ENCODE measurements around the gene MAPK8IP1.

The MAPK8IP1 gene

DNA sequence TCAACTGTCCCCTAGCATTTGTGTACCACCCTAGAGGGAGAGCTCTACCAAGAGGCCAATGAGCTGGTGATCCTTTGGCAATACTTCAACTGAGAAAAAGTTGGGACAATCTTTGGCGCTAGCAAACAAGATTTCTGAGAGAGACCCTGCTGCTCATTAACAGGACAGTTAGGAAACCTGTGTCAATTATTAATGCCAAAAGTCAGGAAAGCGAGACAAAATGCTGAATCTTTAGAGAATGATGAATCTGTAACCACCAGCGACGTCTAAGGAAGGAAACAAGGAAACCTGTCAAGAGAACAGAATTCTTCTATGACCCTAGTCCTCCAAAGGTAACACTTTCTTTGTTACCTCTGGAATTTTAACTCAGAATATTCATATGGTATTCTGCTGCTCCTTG, 56.9 kb downstream of the MAPK8IP1 start:
- ChIA-PET CTCF (no interaction called here), POLR2A (no interaction called here)
- H3K27ac ChIP-seq (ENCODE audit: insufficient read depth in 1 of 2, low read depth in 1 of 2, low read length in 2 of 2, poor library complexity in 1 of 2, severe bottlenecking in 2 of 2) = no peak overlapping the region
- 94% methylated on average over 4 of the region's 4 CpGs for WGBS (ENCODE audit: insufficient coverage)
- H3K4me1 ChIP-seq (ENCODE audit: control extremely low read depth in 1 of 4, control insufficient read depth in 4 of 4, insufficient read depth in 4 of 4, low read length in 3 of 4) = no peaks in the 10 kb centered on the region
- no peaks in the 10 kb centered on the region for H3K27me3 ChIP-seq (replicated peaks in 2 of 5; ENCODE audit: control insufficient read depth in 4 of 5, insufficient read depth in 5 of 5, low read length in 4 of 5)
- no peak for DNase-seq
- peaks cover 16 to 53% (median 32%) of the 10 kb centered on the region in 4 experiments for H3K36me3 ChIP-seq (ENCODE audit: control insufficient read depth in 4 of 4, insufficient read depth in 4 of 4, low read length in 3 of 4)
- no peaks in the 10 kb centered on the region for H3K9me3 ChIP-seq (ENCODE audit: control extremely low read depth in 1 of 5, control insufficient read depth in 4 of 5, insufficient read depth in 2 of 5, low read depth in 1 of 5, low read length in 4 of 5)
- no peak overlapping the region for H3K4me3 ChIP-seq (ENCODE audit: control insufficient read depth in 1 of 7, extremely low read depth in 1 of 7, insufficient read depth in 4 of 7, low read depth in 2 of 7, low read length in 6 of 7)

DNA sequence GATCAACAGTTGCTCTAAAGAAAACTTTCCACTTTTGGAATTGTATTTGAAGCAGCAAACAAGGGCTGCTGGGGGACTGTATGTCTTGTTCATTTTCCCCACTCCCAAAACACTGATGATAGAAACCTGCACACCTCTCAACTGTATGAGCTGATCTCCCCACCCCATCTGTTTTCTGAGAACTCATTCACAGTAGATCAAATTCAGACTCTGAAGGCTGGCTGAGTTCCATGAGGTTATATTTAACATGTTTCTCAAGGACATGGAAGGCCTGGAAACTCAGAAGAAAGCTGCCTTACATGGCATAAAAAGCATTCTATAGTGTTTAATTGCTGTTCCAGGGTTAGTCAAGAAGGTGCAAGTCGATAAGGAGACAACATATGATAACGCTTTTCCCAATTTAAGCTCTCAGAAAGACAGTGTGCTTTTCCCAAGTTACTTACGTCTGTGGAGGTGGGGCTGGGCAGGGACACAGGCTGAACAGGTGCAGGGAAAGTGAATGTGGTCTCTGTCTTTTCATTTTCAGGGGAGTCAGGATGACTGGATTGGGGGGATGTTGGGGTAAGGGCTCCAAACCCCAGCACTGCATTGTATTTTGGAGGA, 60.0 kb downstream of the MAPK8IP1 start:
- Histone ChIP-seq H3K4me1 (ENCODE audit: control extremely low read depth in 1 of 4, control insufficient read depth in 4 of 4, insufficient read depth in 4 of 4, low read length in 3 of 4) (no peaks in the 10 kb centered on the region), H3K4me3 (ENCODE audit: control insufficient read depth in 1 of 7, extremely low read depth in 1 of 7, insufficient read depth in 4 of 7, low read depth in 2 of 7, low read length in 6 of 7) (no peak overlapping the region), H3K27ac (ENCODE audit: insufficient read depth in 1 of 2, low read depth in 1 of 2, low read length in 2 of 2, poor library complexity in 1 of 2, severe bottlenecking in 2 of 2) (no peak overlapping the region), H3K36me3 (ENCODE audit: control insufficient read depth in 4 of 4, insufficient read depth in 4 of 4, low read length in 3 of 4) (peaks cover 28 to 73% (median 47%) of the 10 kb centered on the region in 4 experiments), H3K9me3 (ENCODE audit: control extremely low read depth in 1 of 5, control insufficient read depth in 4 of 5, insufficient read depth in 2 of 5, low read depth in 1 of 5, low read length in 4 of 5) (no peaks in the 10 kb centered on the region), H3K27me3 (replicated peaks in 2 of 5; ENCODE audit: control insufficient read depth in 4 of 5, insufficient read depth in 5 of 5, low read length in 4 of 5) (no peaks in the 10 kb centered on the region)
- ChIA-PET POLR2A (interaction anchor here (0.7 kb wide), 1 partner anchor 579 kb away, joined by 3 read pairs; no protein-coding TSS in a partner anchor), CTCF (interaction anchor here (1.3 to 2.2 kb wide), 2 partner anchors 22 to 73 kb away, joined by 5 to 6 read pairs; no protein-coding TSS in a partner anchor)
- WGBS (ENCODE audit: insufficient coverage) = 100% methylated on average over 3 of the region's 3 CpGs
- DNase-seq = no peak

DNA sequence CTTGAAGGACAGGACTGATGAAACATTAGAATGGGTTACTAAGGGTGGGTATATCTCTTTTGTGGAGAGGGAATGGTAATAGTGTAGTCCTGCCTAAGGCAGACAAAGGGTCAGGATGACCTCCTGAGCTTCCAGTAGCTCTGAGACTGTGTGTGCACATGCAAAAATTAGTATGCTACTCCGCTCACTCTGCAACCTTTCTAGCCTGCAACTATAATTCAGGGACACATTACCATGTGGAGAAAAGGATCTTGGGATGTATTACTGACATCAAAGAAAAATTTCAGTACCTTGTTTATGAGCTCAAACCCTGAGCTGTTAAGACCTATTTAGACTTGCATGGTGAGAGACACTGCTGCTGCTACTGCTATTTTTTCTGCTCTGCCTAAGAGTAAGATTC, 62.4 kb downstream of the MAPK8IP1 start:
- Histone ChIP-seq H3K36me3 (ENCODE audit: control insufficient read depth in 4 of 4, insufficient read depth in 4 of 4, low read length in 3 of 4) (peaks cover 35 to 74% (median 53%) of the 10 kb centered on the region in 4 experiments), H3K27me3 (replicated peaks in 2 of 5; ENCODE audit: control insufficient read depth in 4 of 5, insufficient read depth in 5 of 5, low read length in 4 of 5) (no peaks in the 10 kb centered on the region), H3K9me3 (ENCODE audit: control extremely low read depth in 1 of 5, control insufficient read depth in 4 of 5, insufficient read depth in 2 of 5, low read depth in 1 of 5, low read length in 4 of 5) (no peaks in the 10 kb centered on the region), H3K27ac (ENCODE audit: insufficient read depth in 1 of 2, low read depth in 1 of 2, low read length in 2 of 2, poor library complexity in 1 of 2, severe bottlenecking in 2 of 2) (no peak overlapping the region), H3K4me3 (ENCODE audit: control insufficient read depth in 1 of 7, extremely low read depth in 1 of 7, insufficient read depth in 4 of 7, low read depth in 2 of 7, low read length in 6 of 7) (no peak overlapping the region), H3K4me1 (ENCODE audit: control extremely low read depth in 1 of 4, control insufficient read depth in 4 of 4, insufficient read depth in 4 of 4, low read length in 3 of 4) (no peaks in the 10 kb centered on the region)
- no peak for DNase-seq
- POLR2A ChIA-PET = no interaction called here
- CTCF ChIA-PET = interaction anchor here (1.2 to 1.6 kb wide), 2 partner anchors 18 to 33 kb away, joined by 3 to 6 read pairs; no protein-coding TSS in a partner anchor
- WGBS (ENCODE audit: insufficient coverage) = 100% methylated on average over 1 of the region's 1 CpG

DNA sequence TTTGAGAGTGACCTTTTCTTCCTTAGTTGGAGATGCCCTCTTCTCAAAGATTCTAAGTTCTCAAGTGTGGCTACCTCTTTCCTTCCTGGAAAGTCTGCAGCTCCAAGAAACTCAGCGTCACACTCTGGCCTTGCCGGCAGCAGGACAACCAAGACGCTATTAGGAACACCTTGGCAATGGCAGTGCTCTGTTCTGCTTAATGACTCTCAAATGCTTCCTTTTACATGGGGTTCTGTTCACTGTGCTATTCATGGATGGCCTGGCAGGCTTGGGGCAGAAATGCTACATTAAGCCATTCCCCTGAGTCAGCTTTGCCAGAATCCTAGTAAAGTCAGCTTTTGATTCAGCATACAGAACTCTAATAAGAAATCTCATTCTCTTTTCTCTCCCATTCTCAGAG, 62.9 kb downstream of the MAPK8IP1 start:
- peaks cover 34 to 79% (median 54%) of the 10 kb centered on the region in 4 experiments for H3K36me3 ChIP-seq (ENCODE audit: control insufficient read depth in 4 of 4, insufficient read depth in 4 of 4, low read length in 3 of 4)
- DNase-seq = no peak
- H3K27ac ChIP-seq (ENCODE audit: insufficient read depth in 1 of 2, low read depth in 1 of 2, low read length in 2 of 2, poor library complexity in 1 of 2, severe bottlenecking in 2 of 2) = no peak overlapping the region
- no peaks in the 10 kb centered on the region for H3K27me3 ChIP-seq (replicated peaks in 2 of 5; ENCODE audit: control insufficient read depth in 4 of 5, insufficient read depth in 5 of 5, low read length in 4 of 5)
- POLR2A ChIA-PET = no interaction called here
- H3K4me3 ChIP-seq (ENCODE audit: control insufficient read depth in 1 of 7, extremely low read depth in 1 of 7, insufficient read depth in 4 of 7, low read depth in 2 of 7, low read length in 6 of 7) = no peak overlapping the region
- 100% methylated on average over 3 of the region's 3 CpGs for WGBS (ENCODE audit: insufficient coverage)
- H3K9me3 ChIP-seq (ENCODE audit: control extremely low read depth in 1 of 5, control insufficient read depth in 4 of 5, insufficient read depth in 2 of 5, low read depth in 1 of 5, low read length in 4 of 5) = no peaks in the 10 kb centered on the region
- CTCF ChIA-PET = interaction anchor here (1.2 to 1.6 kb wide), 2 partner anchors 17 to 32 kb away, joined by 3 to 6 read pairs; no protein-coding TSS in a partner anchor
- no peaks in the 10 kb centered on the region for H3K4me1 ChIP-seq (ENCODE audit: control extremely low read depth in 1 of 4, control insufficient read depth in 4 of 4, insufficient read depth in 4 of 4, low read length in 3 of 4)

- Histone ChIP-seq H3K27ac (ENCODE audit: insufficient read depth in 1 of 2, low read depth in 1 of 2, low read length in 2 of 2, poor library complexity in 1 of 2, severe bottlenecking in 2 of 2) (no peak overlapping the region), H3K9me3 (ENCODE audit: control extremely low read depth in 1 of 5, control insufficient read depth in 4 of 5, insufficient read depth in 2 of 5, low read depth in 1 of 5, low read length in 4 of 5) (no peaks in the 10 kb centered on the region), H3K36me3 (ENCODE audit: control insufficient read depth in 4 of 4, insufficient read depth in 4 of 4, low read length in 3 of 4) (peaks cover 34 to 67% (median 50%) of the 10 kb centered on the region in 4 experiments), H3K4me1 (ENCODE audit: control extremely low read depth in 1 of 4, control insufficient read depth in 4 of 4, insufficient read depth in 4 of 4, low read length in 3 of 4) (no peaks in the 10 kb centered on the region), H3K4me3 (ENCODE audit: control insufficient read depth in 1 of 7, extremely low read depth in 1 of 7, insufficient read depth in 4 of 7, low read depth in 2 of 7, low read length in 6 of 7) (no peak overlapping the region), H3K27me3 (replicated peaks in 2 of 5; ENCODE audit: control insufficient read depth in 4 of 5, insufficient read depth in 5 of 5, low read length in 4 of 5) (no peaks in the 10 kb centered on the region)
- POLR2A ChIA-PET = interaction anchor here (0.5 kb wide), 1 partner anchor 20 kb away, joined by 3 read pairs; no protein-coding TSS in a partner anchor
- CTCF ChIA-PET = no interaction called here
- 89% methylated on average over 1 of the region's 1 CpG for WGBS (ENCODE audit: insufficient coverage)
- no peak for DNase-seq
Observed at GRCh38 chr11:45949992-45950407, 64.5 kb downstream of the MAPK8IP1 start.
